Panc1 (cell line): ENCODE data around the gene SRP68. TPM values are rescaled to one million over a fixed set of nuclear protein-coding genes. Genes with fewer than 3 reads are reported as not detected.

Source experiments
- ATAC-seq: fragments of 200-7000 bp; cut with Tn5 transposase; 2 replicates; pipeline ENCODE4 v1.9.1; 2020; ENCODE audit warnings: mild to moderate bottlenecking, moderate library complexity
- BruUV-seq: library from RNA; stranded (reverse); fragments of 400-500 nt; replicated peaks from 2 replicates; lab custom pipeline; 2021; lab: Mats Ljungman, UMichigan
- CTCF ChIA-PET: fragments of 300-600 bp; sonication (Branson Sonifier 250); formaldehyde crosslinking; loops from one replicate; lab custom pipeline; 2022; ENCODE audit warnings: antibody characterized with exemption; lab: Charles Lee
- POLR2A ChIA-PET: fragments of 300-600 bp; sonication (Branson Sonifier 250); formaldehyde crosslinking; loops from one replicate; lab custom pipeline; 2022; ENCODE audit warnings: antibody characterized with exemption; lab: Charles Lee
- DNase-seq: peaks from one replicate; pipeline ENCODE4 v3.0.0-alpha.2; 2010; ENCODE audit warnings: low read depth, low spot score
- H3K27ac ChIP-seq: 2 replicates; pipeline ENCODE4 v1.5.1; 2011; ENCODE audit warnings: mild to moderate bottlenecking, low read length, inconsistent platforms
- H3K27me3 ChIP-seq: fragments of 200-500 bp; sonication (Bioruptor generic); 2 replicates; pipeline ENCODE4 v1.6.0; 2014; ENCODE audit warnings: low read length, inconsistent platforms; ENCODE audit not compliant: control insufficient read depth, insufficient read depth
- H3K36me3 ChIP-seq: fragments of 200-500 bp; sonication (Bioruptor generic); 2 replicates; pipeline ENCODE4 v1.5.1; 2014; ENCODE audit warnings: inconsistent platforms, mild to moderate bottlenecking, low read length, moderate library complexity; ENCODE audit not compliant: control insufficient read depth, insufficient read depth
- H3K4me1 ChIP-seq: 2 replicates; pipeline ENCODE4 v1.5.1; 2011; ENCODE audit warnings: inconsistent platforms, mild to moderate bottlenecking, low read length, moderate library complexity; ENCODE audit not compliant: control insufficient read depth, insufficient read depth
- H3K4me3 ChIP-seq, 2 experiments: 2 replicates each; pipeline ENCODE4 v1.5.1; 2011 to 2012; ENCODE audit warnings: low read depth in 2 of 2, low read length in 2 of 2, mild to moderate bottlenecking in 2 of 2, inconsistent platforms in 1 of 2, moderate library complexity in 1 of 2
- H3K9me3 ChIP-seq: fragments of 200-500 bp; sonication (Bioruptor generic); 2 replicates; pipeline ENCODE4 v1.5.1; 2014; ENCODE audit warnings: low read depth, mild to moderate bottlenecking, inconsistent platforms, low read length, moderate library complexity; ENCODE audit not compliant: control insufficient read depth, insufficient read depth
- POLR2AphosphoS5 ChIP-seq: IDR thresholded peaks from 2 replicates; pipeline ENCODE4 v1.6.1; 2012; ENCODE audit warnings: mild to moderate bottlenecking, low read depth, low read length, moderate library complexity
- SIN3A ChIP-seq: IDR thresholded peaks from 2 replicates; pipeline ENCODE4 v1.6.1; 2012; ENCODE audit warnings: low read depth, mild to moderate bottlenecking, low read length, moderate library complexity, borderline replicate concordance; ENCODE audit not compliant: insufficient read depth
- TCF7L2 ChIP-seq: IDR thresholded peaks from 2 replicates; pipeline ENCODE4 v1.6.1; 2011; ENCODE audit warnings: mild to moderate bottlenecking, low read depth, low read length, inconsistent platforms
- in situ Hi-C: cut with HindIII; loops from 2 replicates; pipeline ENCODE4 v1.10.0; 2016; ENCODE audit warnings: low sequenced_read_pairs, low pct_unique_long_range_greater_than_20kb
- intact Hi-C: fragments of 100-400 bp; cut with micrococcal nuclease; formaldehyde crosslinking; loops from one replicate; pipeline ENCODE4 v1.10.0; 2022; ENCODE audit not compliant: unreplicated experiment
- total RNA-seq: library from RNA; stranded (reverse); gene quantifications from one replicate; pipeline ENCODE4 v1.2.1, GENCODE V29; 2021; ENCODE audit not compliant: unreplicated experiment
- TF ChIP-seq, protein P1 (sequence below), 2 experiments: IDR thresholded peaks; 2 replicates each; pipeline ENCODE4 v1.6.1; 2011 to 2012; ENCODE audit warnings: low read depth in 2 of 2, control low read depth in 1 of 2, low read length in 1 of 2, mild to moderate bottlenecking in 1 of 2, moderate library complexity in 1 of 2; ENCODE audit not compliant: insufficient read depth in 1 of 2
- TF ChIP-seq, protein P2 (sequence below): fragments of 450-650 bp; IDR thresholded peaks from 2 replicates; pipeline ENCODE4 v1.5.1; 2017; ENCODE audit warnings: mild to moderate bottlenecking

Gene SRP68
- total RNA-seq, 1 experiment from 2014 or later = 100 TPM

DNA sequence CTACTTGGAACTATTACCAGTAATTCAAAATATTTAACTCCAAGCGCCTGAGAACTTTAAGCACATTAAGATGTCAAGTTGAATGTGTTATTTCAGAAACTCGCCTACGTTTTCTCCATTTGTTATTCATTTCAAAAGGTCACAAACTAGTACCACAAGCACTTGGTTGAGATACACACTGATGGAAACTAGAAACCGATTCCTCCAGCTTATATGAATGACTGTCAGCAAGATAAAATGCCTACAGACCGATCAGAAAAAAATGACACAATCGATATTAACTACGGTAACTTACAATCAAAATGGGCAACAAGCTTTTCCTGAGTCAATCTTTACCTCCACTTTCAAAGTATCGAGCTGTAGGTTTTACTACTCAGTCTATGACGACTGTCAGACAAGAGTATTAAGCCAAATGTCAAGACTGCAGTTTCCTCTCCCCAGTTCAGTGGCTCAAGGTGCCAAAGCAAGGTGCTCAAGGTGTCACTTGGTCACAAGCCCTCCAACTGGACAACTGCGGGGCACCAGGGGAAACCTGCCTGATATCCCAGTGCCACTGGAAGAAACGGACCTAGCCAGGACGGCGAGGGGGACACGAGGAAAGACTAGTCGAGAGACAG is 678 bp downstream of the SRP68 start:
- TSS peak; percentile 90 for BruUV-seq
- ChIA-PET CTCF (no interaction called here), POLR2A (no interaction called here)
- peaks cover 10% of the 10 kb centered on the region for H3K36me3 ChIP-seq
- in situ Hi-C loops (loop anchor here (25.0 kb wide), 1 partner anchor 134 kb away; the partner anchor contains the start of gene FBF1), intact Hi-C loops (no loop called here)
- H3K27me3 ChIP-seq = no peaks in the 10 kb centered on the region
- TF ChIP-seq, protein P1, sequence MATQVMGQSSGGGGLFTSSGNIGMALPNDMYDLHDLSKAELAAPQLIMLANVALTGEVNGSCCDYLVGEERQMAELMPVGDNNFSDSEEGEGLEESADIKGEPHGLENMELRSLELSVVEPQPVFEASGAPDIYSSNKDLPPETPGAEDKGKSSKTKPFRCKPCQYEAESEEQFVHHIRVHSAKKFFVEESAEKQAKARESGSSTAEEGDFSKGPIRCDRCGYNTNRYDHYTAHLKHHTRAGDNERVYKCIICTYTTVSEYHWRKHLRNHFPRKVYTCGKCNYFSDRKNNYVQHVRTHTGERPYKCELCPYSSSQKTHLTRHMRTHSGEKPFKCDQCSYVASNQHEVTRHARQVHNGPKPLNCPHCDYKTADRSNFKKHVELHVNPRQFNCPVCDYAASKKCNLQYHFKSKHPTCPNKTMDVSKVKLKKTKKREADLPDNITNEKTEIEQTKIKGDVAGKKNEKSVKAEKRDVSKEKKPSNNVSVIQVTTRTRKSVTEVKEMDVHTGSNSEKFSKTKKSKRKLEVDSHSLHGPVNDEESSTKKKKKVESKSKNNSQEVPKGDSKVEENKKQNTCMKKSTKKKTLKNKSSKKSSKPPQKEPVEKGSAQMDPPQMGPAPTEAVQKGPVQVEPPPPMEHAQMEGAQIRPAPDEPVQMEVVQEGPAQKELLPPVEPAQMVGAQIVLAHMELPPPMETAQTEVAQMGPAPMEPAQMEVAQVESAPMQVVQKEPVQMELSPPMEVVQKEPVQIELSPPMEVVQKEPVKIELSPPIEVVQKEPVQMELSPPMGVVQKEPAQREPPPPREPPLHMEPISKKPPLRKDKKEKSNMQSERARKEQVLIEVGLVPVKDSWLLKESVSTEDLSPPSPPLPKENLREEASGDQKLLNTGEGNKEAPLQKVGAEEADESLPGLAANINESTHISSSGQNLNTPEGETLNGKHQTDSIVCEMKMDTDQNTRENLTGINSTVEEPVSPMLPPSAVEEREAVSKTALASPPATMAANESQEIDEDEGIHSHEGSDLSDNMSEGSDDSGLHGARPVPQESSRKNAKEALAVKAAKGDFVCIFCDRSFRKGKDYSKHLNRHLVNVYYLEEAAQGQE (IDR thresholded peaks at IDR 0.05; ENCODE audit: insufficient read depth in 1 of 2, low read depth in 2 of 2, low read length in 1 of 2) = no peak
- TF ChIP-seq, protein P2, sequence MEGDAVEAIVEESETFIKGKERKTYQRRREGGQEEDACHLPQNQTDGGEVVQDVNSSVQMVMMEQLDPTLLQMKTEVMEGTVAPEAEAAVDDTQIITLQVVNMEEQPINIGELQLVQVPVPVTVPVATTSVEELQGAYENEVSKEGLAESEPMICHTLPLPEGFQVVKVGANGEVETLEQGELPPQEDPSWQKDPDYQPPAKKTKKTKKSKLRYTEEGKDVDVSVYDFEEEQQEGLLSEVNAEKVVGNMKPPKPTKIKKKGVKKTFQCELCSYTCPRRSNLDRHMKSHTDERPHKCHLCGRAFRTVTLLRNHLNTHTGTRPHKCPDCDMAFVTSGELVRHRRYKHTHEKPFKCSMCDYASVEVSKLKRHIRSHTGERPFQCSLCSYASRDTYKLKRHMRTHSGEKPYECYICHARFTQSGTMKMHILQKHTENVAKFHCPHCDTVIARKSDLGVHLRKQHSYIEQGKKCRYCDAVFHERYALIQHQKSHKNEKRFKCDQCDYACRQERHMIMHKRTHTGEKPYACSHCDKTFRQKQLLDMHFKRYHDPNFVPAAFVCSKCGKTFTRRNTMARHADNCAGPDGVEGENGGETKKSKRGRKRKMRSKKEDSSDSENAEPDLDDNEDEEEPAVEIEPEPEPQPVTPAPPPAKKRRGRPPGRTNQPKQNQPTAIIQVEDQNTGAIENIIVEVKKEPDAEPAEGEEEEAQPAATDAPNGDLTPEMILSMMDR = no peak
- TF ChIP-seq SIN3A (no peak), POLR2AphosphoS5 (no peak), TCF7L2 (no peak)
- H3K4me1 ChIP-seq = peaks cover 7% of the 10 kb centered on the region
- peak overlapping the region; percentile 92 for H3K27ac ChIP-seq
- DNase-seq (no peak), ATAC-seq (peak; percentile 3)
- no peaks in the 10 kb centered on the region for H3K9me3 ChIP-seq
- H3K4me3 ChIP-seq = peak overlapping the region; percentile 88 to 92

DNA sequence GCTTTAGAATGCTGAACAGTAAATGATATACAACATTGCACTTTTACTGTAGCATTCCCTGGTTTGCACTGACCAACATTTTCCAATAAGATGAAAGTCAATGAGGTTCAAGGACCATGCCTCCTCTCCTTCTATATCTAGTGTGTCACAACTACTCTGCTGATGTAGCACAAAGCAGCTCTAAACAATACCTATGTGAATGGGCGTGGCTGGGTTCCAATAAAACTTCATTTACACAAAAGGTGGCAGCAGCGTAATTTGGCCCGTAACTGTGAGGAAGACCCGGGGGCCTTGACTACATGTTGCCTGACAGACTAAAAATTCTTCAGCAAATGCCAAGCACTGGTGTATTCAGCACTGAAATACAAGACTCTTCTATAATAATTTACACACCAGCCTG is 6.5 kb downstream of the SRP68 start:
- peaks cover 18% of the 10 kb centered on the region for H3K36me3 ChIP-seq

More for the DNA sequence above, 6.5 kb downstream of the SRP68 start:
- Histone ChIP-seq H3K9me3 (no peaks in the 10 kb centered on the region), H3K4me1 (peaks cover 2% of the 10 kb centered on the region), H3K27ac (no peak overlapping the region), H3K4me3 (no peak overlapping the region), H3K27me3 (no peaks in the 10 kb centered on the region)
- TF ChIP-seq POLR2AphosphoS5 = no peak
- TF ChIP-seq, protein P1 (IDR thresholded peaks at IDR 0.05; ENCODE audit: insufficient read depth in 1 of 2, low read depth in 2 of 2, low read length in 1 of 2) = no peak
- TF ChIP-seq SIN3A = no peak
- TF ChIP-seq TCF7L2 = no peak
- TF ChIP-seq, protein P2 = no peak
- in situ Hi-C loops = loop anchor here (25.0 kb wide), 1 partner anchor 128 kb away; the partner anchor contains the start of gene FBF1
- no peak for ATAC-seq
- BruUV-seq = TSS peak; percentile 44
- intact Hi-C loops = no loop called here
- ChIA-PET POLR2A (no interaction called here), CTCF (no interaction called here)
- DNase-seq = no peak
